ENCODE data around the gene ADAMTS9. TPM values are rescaled to one million over a fixed set of nuclear protein-coding genes. Genes with fewer than 3 reads are reported as not detected.

ADAMTS9 gene
- total and polyA plus RNA-seq, 2 experiments from 2014 or later: 0.31 to 0.81 TPM

- TF ChIP-seq ZNF462 (CRISPR knock-in tag; IDR thresholded peaks at IDR 0.05): no peak
- TF ChIP-seq EZH2 (IDR thresholded peaks at IDR 0.05; ENCODE audit: low read depth, unreplicated experiment): no peak
- TF ChIP-seq EZH2phosphoT487 (IDR thresholded peaks at IDR 0.05; ENCODE audit: unreplicated experiment): no peak
Measured at GRCh38 chr3:64680334-64680733, 7.5 kb downstream of the ADAMTS9 start (continued).

DNA sequence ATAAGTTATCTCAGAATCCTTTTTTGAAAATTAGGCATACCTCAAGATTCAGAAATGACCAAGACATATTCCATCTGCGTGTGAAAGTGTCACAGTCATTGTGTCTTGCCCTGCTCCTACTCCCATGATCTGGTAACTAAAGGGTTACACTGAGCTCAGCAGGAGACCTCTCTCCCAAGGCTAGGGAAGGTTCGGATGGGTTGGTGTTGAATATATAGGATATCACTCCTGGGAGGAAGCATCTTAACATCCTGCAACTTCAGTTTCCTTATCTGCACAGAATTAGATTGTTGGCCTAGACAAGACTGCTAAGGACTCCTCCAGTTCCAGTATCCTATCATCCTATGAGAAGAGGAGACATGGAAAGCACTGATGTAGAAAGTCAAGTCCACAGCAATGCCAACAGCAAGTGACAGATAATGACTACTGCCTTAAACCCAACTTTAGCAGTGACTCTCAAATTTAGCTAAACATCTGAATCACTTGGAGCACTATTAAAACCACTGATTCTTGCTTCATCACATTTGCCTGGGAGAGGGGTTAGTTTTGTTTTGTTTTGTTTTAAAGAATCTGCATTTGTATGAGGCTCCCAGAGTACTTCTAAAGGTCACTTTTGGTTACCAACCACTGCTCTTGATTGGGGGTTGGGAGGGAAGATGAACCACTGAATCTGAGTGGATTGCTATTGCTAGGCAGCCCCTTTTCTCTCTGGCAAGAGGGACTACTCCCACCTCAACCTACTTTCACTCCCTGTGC lies 9.7 kb downstream of the ADAMTS9 start:
- peak; percentile 51 for DNase-seq (ENCODE audit: low spot score)
- peaks cover 46% of the 10 kb centered on the region for H3K27me3 Mint-ChIP-seq (ENCODE audit: insufficient read depth, low read depth, poor library complexity)

More for the DNA sequence above, 9.7 kb downstream of the ADAMTS9 start:
- Histone ChIP-seq H2AFZ (no peak overlapping the region), H3K27ac (ENCODE audit: low read depth) (no peak overlapping the region), H3K4me1 (ENCODE audit: insufficient read depth) (peaks cover 50% of the 10 kb centered on the region), H3K36me3 (ENCODE audit: insufficient read depth) (no peaks in the 10 kb centered on the region), H3K4me2 (peak overlapping the region; percentile 71), H3K79me2 (replicated peaks; ENCODE audit: insufficient read depth) (no peaks in the 10 kb centered on the region), H3K9me2 (ENCODE audit: insufficient read depth) (no peaks in the 10 kb centered on the region), H3K4me3 (peak overlapping the region; percentile 24), H3K27me3 (ENCODE audit: insufficient read depth) (peaks cover 61% of the 10 kb centered on the region), H3F3A (replicated peaks; ENCODE audit: low read depth) (no peaks in the 10 kb centered on the region), H4K20me1 (replicated peaks; ENCODE audit: insufficient read depth) (no peaks in the 10 kb centered on the region)
- Mint-ChIP-seq H3K4me3 (peak overlapping the region; percentile 36; the same call in 2 of the 3 replicates), H3K36me3 (ENCODE audit: low read depth) (no peaks in the 10 kb centered on the region), H3K27ac (no peak overlapping the region), H3K4me1 (peaks cover 50% of the 10 kb centered on the region), H3K9me3 (no peaks in the 10 kb centered on the region)
- TF ChIP-seq ZNF462 (CRISPR knock-in tag; IDR thresholded peaks at IDR 0.05): no peak
- peak; percentile 53 for ATAC-seq
